Suprapubic skin (tissue), 3 donors: ENCODE measurements around the gene INPP5A.

Source experiments
- CTCF ChIP-seq, 2 donors: fragments of 200-600 bp in 1 of 2; fragments of 450-650 bp in 1 of 2; sonication (generic) in 1 of 2; IDR thresholded peaks; one replicate each; pipeline ENCODE4 v1.5.1; 2016 to 2019; ENCODE audit warnings: antibody characterized with exemption in 2 of 2, mild to moderate bottlenecking in 1 of 2, moderate library complexity in 1 of 2
- POLR2A ChIP-seq, 2 donors: fragments of 450-650 bp; IDR thresholded peaks; one replicate each; pipeline ENCODE4 v1.6.1; 2017; ENCODE audit warnings: antibody characterized with exemption in 2 of 2, mild to moderate bottlenecking in 2 of 2, moderate library complexity in 2 of 2

GRCh38 chr10:132656283-132657126, 118.9 kb downstream of the INPP5A start:
- TF ChIP-seq CTCF (IDR thresholded peaks at IDR 0.05) (no peak), POLR2A (IDR thresholded peaks at IDR 0.05) (no peak)
